NCI-H2196 treated with DMSO at 0.1 percent for 48 hours (cell line): ENCODE results near the gene CTIF.
"Not testable (repeated sequence)": the region's sequence is repeated elsewhere in the genome, so short reads cannot be mapped to it uniquely, and the experiment has no call there.

Experiments used
- DNase-seq: peaks from one replicate; lab custom pipeline; 2025; ENCODE audit not compliant: unreplicated experiment; lab: John Stamatoyannopoulos, UW

CTIF gene

DNA sequence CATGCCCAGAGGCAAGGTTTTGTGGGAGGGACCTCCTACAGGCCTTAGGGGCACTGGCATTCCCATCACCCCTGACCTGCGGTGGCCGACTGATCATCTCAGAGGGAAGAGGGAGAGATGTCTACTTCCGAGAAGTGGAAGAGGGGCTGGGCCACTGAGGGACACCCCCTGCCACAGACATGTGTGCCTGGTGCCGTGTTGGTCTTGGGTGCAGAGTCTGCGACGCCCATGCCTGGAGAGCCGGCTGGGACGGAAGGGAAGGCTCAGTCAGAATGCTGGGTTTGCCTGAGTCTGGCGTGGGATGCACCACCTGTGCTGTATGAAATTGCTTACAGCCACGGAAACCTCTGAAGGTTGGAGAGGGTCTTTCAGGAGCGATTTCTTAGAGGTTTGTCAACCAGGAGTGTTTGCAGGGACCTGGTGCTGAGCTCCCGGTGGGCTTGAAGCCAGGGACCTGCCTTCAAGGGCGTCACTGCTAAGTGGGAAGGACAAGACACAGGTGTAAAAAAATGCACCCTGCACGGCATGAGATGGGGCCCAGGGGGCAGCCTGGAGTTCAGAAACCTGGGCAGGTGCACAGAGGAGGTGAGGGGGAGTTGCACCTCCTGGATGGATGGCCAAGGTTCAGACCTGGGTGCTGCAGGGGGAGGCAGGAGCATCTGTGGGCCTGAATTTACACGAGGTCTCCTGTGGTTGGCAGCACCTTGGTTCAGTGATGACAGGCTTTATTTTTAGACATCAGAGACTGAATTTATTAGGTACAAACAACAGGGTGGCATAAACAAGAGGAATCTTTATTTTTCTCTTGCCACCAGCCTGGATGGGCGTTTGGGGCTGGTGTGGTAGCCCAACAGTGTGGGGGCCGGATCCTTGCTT is 100.3 kb downstream of the CTIF start:
- no peak for DNase-seq

DNA sequence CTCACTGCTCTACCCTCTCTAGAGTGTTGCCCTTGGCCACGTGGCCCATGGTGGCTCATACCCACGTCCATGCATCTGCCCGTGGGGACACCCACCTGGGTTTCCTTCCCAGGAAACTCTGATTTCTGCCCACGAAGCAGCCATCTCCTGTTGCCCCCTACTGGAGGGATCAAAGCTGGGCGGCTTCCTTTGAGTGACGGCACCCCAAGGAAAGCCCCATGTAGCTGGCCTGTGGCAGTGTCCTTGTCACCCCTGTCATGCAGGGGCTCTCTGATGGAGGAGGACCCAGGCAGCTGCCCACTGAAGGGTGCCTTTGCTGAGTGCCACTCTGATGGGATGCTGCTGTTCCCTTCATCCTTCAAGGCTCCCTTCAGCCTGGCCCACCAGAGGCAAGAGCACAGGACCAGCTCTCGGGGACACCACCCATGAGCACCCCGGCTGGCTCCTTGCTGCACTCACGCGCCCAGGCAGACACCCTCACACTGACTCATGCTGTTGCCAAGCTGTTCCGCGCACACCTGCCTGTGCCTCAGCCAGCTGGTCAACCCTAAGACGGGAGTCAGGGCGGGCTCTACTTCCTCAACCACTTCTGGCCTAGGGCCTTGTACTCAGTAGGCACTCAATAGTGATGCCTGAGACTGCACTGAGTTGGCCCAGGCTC is 101.1 kb downstream of the CTIF start:
- no peak for DNase-seq

DNA sequence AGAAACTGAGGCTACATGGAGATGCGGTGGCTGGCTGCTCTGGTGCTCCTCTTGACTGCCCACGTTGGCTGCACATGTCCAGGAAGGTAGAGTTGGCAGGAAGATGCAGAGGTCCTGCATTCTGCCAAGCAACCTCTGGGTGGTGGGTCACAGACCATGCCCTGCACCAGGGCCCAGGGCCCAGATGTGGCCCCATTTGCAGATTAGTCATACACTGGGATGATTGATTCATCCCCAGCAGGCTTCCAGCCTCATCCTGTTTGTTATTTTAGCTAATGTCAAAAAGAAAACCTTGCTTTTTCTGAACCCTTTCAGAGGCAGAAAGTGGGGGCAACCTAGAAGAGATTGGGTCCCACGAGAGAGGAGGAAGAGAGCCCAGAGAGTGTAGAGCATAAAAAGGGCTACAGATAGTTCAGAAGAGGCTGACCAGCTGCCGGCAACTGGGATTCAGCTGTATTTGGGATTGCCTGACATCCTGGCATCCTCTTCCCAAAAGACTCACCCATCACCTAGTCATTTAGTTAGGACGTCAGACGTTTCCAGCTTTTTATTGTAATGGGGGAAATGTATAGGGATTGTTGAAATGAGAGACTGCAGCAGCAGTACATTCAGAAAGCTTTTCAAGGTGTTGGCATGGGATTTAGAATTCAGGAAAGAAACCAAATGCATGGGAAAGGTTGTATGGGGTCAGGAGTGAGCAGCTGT is 101.9 kb downstream of the CTIF start:
- DNase-seq: no peak

DNA sequence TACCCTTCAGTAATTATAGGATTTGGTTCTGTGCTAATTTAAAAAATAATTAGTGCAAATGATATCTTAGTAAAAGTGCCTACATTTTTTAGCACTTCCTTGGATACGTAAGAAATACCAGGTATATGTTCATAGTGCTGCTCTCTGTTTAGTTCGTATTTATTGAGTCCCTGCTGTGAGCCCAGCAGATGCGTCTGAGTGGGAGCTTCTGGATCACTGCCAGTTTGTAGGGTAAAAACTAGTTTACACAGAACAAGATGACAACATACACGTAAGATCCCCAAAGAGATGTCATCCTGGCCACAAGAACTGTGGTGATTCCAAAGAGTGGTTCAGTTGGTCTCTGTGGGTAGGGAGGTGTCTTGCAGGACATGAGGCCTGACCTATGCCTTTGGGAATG is 103.2 kb downstream of the CTIF start:
- DNase-seq: no peak

DNA sequence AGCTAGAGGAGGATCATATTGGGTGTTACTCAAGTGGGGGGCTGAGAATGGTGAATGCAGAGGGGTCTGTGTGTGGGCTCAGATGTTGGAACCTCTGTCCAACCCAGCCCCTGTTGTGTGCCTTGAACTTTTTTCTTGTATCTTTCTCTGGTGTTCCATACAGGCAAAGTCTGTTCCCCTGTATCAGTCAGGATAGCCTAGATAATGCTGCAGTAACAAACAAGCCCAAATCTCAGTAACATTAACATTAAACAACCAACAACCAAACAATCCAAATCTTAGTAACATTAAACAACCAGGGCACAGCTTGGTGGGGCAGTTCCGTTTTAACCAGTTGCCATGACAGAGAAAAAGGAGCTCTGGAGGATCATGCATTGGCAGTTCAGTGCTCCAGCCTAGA is 103.7 kb downstream of the CTIF start:
- DNase-seq: no peak

DNA sequence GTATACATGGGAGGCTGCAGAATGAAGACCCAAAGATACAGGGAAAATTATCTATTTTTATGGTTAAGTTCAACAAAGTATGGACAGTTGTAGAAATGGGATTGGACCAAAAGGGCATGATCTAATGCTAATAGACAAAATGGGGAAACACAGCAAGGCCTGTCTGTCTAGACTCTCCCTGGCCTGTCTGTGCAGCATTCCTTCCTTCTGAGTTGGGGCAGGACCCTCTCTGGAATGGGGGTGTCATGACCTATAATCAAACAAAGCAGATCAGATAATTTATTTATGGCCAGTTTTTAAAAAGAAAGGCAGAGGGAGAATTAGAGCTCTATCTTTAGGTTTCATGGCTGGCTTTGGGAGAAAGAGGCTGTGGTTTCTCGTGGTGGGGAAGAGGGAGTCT is 104.4 kb downstream of the CTIF start:
- DNase-seq: no peak

DNA sequence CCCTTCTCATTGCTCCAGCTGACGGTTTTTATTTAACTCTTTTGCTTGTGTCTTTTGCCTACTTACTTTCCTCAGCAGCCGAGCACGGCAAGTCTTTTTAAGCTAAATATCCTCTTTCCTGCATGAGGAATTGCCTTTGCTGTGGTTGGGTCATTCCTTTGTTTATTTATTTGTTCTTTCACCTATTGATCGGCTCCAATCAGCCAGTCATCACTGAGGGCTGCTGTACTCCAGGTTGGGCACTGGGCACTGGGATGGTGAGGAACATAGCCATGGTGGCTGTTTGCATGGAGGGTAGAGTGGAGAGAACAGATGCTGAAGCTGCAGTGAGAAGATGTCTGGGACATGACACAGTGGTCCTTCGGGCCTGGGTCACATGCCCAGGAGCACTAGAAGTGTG is 105.2 kb downstream of the CTIF start:
- no peak for DNase-seq

DNA sequence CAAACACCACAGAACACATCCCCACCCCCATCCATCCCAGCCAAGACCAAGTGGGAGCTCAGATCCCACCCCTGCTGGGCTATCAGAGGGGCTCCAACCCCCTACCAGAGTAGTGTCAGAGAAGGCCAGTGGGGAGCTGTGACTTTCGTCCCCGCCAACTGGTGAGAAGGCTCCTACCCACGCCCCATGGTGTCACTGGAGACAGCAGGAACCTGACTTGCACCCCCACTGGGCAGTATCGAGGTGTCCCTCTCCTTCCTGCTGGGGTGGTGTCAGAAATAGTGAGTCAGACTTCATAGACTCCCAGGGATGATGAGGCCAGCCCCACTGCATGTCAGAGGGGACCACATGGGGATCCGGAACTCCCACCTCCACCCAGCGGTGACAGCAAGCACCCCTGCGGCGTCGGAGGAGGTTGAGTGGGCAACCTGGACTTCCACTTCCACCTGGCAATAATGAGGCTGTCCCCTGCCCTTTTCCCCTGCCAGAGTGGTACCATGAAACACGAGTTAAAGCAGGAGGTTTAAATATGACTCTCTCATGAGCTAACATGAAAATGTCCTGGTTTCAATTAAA is 106.7 kb downstream of the CTIF start:
- DNase-seq: no peak

DNA sequence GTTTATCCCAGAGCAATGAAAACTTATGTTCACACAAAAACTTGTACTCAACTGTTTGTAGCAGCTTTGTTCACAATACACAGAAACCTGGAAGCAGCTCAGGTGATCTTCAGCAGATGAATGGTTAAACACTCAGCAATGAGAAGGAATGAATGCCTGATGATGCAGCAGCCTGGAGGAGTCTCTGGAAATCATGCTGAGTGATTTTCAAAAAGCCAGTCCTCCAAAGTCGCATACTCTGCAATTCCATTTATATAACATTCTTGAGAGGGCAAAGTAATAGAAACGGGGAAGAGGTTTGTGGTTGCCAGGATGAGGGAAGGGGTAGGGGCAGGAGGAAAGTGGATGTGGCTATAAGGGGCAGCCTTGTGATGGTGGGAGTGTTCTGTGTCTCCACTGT is 108.1 kb downstream of the CTIF start:
- no peak for DNase-seq

DNA sequence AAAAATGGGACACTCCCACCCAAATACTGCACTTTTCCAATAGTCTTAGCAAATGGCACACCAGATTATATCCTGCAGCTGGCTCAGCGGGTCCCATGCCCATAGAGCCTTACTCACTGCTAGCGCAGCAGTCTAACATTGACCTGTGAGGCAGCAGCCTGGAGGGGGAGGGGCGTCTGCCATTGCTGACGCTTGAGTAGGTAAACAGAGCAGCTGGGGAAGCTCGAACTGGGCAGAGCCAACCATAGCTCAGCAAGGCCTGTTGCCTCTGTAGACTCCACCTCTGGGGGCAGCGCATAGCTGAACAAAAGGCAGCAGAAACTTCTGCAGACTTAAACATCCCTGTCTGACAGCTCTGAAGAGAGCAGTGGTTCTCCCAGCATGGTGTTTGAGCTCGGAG is 110.4 kb downstream of the CTIF start:
- peak; percentile 41 for DNase-seq

DNA sequence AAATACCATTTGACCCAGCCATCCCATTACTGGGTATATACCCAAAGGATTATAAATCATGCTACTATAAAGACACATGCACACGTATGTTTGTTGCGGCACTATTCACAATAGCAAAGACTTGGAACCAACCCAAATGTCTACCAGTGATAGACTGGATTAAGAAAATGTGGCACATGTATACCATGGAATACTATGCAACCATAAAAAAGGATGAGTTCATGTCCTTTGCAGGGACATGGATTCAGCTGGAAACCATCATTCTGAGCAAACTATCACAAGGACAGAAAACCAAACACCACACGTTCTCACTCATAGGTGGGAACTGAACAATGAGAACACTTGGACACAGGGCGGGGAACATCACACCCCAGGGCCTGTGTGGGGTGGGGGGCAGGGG is 115.8 kb downstream of the CTIF start:
- not testable (repeated sequence) for DNase-seq

DNA sequence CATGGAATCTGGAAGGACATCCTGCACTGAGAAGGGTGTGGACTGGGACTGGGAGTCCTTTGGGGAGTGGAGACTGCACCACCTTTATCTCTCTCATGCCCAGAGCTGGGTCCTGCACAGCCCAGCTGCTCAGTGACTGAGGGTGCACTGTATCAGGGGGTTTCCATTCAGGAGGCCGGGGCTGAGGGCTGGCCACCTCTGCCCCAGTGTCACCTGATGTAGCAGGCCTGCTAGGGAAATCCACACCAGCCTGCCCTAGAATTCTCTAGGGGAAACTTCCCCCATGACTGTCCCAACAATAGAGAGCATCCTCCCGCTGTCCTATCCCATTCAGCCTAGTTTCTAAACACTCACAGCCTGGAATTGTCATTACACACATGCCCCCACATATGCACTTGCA is 116.7 kb downstream of the CTIF start:
- DNase-seq: no peak

DNA sequence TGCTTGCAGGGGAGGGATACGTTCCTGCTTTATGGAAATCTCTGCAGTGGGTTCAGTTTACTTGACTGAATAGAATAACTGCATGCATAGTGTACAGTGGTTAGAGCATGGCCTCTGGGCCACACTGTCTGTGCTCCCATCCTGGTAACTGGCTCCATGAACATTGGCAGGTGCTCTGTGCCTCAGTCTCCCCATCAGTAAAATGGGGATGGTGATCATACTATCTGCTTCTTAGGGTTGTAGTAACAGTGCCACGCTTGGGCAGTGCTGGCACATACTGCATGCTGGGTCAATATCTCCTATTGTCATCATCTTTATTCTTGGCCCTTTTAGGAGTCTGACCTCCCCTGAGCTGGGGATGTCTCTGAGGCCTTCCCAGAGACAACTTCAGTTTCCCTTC is 117.3 kb downstream of the CTIF start:
- DNase-seq: no peak

DNA sequence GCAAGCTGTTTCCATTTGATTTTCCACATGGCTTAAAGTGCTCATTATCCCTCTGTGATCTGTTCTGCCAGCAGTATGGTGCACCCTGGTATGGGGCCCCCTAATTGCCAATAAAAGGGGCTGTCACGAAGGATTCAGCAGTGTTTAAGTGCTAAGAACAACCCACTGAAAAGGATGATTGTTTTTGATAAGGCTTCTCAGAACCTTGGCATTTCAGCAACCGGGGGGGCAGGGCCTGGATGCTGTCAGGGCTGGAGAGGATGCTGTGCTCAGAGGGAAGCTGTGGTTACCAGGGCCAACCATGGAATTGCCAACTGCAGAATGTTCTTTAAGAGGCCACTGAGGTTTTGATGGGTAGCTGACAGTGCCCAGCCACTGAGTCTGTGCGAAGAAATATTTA is 117.8 kb downstream of the CTIF start:
- no peak for DNase-seq

DNA sequence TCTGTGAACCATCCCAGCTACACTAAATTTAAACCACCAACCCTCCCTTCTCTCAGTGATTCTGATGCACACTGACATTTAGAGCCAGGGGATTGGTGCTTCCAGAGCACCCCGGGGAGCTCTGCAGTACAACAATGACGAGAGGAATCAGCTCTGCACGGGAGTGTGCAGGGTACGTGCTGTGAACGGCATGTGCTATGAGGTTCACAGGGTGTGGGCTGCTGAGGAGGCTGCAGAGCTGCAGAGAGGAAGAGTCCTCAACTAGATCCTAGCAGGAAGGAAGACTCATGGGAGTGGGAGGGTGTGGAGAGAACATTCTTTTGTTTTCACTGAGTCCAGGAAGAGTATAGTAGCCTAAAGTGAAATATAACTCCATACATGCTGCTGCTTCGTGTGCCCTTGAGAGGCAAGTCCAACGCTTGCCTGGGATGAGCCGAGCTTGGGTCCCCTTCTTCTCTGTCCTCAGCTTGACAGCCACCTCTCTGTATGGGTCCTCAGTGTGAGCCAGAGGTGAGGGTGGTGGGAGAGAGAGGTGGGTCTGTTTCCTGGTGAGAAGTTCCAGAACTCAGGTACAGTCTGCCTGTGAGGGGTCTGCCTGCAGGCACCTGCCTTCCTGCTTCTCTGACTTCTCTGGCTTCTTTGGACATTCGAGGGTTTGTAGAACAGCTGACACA is 118.8 kb downstream of the CTIF start:
- DNase-seq: no peak

DNA sequence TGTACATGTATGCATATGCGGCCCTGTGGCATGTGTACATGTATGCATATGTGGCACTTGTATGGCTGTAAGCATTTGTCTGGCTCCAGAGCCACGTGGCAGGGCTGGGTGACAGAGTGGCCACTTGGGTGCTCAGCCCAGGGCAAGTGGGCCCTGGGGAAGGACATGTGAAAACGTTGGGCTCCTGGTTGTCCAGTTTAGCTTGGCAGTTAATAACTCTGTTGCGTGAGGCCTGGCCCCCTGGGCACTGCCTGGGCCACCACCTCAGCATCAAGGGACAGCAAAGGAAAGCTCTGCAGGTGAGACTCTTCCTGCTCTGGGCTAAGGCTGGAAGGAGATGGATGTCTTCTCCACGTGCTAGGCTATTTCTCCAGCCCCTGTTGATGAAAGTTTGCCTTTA is 119.9 kb downstream of the CTIF start:
- no peak for DNase-seq

DNA sequence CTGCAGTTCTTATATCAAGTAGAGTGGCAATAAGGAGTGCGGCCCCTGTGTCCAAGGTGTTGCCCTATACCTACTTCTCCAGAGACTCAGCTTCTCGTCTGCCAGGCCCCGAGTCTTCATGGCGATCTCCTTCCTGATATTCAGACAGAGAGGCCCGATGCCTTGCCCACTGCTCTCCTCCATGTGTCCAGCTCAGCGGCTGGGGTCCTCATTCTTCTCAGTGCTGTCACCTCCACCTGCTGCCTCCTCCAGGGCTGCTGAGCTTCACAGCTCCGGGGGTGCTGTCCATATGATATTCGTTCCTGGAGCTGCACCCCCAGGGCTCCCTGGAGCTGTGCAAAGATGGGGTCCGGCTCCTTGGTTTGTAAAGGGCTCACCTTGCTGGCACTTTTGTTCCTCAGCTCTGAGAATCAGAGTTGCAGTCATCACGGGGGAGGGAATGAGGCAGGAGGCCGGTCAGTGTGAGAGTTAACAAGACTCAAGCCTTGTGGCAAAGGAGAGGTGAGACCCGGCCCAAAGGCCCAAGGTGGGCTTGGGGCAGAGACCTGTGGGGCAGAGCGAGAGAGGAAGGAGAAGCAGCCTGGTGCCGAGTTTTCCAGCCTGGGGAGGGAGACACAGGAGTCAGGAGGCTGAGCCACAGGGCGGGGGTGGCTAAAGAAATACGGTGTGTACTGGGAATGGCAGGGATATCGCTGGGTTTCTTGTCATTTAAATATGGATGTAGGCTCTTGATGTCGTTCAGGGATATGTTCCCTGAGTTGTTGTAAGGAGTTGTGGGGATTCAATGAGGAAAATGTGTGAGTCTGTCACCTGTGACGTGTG is 120.6 kb downstream of the CTIF start:
- DNase-seq: no peak

DNA sequence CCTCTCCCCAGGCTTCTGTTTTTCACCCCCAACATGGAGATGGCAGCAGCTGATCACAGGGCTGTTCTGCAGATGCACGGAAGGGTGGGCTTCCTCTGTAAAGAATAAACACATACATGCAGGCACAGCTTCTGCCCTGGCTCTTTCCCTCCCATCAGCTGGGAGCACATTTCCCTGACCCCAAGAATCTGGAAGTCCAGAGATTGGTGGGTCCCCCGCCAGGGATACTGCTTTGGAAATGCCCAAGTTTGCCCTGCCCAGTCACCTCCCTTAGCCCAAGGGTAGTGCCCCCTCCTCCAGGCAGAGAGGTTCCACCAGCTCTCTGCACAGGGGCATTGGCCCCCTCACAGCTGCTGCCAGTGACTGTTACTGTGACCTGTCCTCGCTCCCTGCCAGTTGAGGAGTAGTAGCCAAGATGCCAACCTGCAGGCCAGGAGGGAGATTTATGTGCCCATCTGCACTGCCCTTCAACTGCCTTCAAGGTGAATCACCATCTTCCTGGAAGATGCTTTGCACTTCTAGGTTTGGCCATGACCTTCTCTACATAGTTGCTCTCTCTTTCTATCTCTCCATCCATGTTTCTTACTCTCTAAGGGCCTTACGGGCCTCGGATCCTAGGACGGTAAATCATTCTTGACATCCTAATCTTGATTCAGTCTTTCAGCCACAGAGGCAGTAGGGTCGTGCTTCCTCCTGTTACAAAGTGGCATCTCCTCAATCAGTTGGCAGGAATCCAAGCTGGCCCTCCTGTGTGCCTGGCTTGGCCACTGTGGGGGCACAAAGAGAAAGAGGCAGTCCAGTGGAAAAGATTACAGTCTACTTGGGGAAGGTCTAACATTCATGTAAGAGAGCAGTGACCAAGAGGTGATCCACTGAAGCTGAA is 121.8 kb downstream of the CTIF start:
- DNase-seq: no peak

DNA sequence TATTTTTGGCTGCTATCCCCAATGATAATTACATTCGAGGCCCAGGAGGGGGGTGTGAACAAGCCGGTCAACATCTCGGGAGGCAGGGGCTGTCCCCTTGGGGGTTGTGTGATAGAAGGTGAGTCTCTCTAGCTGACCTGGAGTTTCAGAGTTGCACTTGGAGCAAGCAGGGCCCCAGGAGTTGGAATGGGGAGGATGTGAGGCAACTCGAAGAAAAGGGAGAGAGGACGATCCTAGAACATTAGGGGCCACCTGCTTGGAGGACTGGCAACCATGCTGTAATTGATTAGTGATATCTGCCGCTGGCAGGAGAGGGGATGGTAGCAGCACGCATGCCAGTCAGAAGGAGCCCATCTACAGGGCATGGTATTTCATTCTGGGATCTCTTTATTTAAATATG is 122.6 kb downstream of the CTIF start:
- DNase-seq: no peak
